Activated naive CD8-positive, alpha-beta T cell treated with anti-CD3 and anti-CD28 coated beads for 36 hours (primary cell): Measurements from ENCODE around the gene POU2F2. TPM values are rescaled to one million over a fixed set of nuclear protein-coding genes. Genes with fewer than 3 reads are reported as not detected.
"Not testable (repeated sequence)": the region's sequence is repeated elsewhere in the genome, so short reads cannot be mapped to it uniquely, and the experiment has no call there.

Experiments used
- DNase-seq: peaks from one replicate; pipeline ENCODE4 v3.0.0; 2021
- H3K27ac Mint-ChIP-seq: one replicate; pipeline ENCODE4 v1.8.0; 2022; ENCODE audit warnings: mild to moderate bottlenecking, moderate library complexity, mixed read lengths
- H3K27me3 Mint-ChIP-seq: one replicate; pipeline ENCODE4 v1.8.0; 2022; ENCODE audit warnings: mild to moderate bottlenecking, mixed read lengths
- H3K36me3 Mint-ChIP-seq: one replicate; pipeline ENCODE4 v1.8.0; 2021; ENCODE audit warnings: mild to moderate bottlenecking, mixed read lengths
- H3K4me1 Mint-ChIP-seq: one replicate; pipeline ENCODE4 v1.8.0; 2021; ENCODE audit warnings: mixed read lengths
- H3K4me3 Mint-ChIP-seq: one replicate; pipeline ENCODE4 v1.8.0; 2022; ENCODE audit warnings: mild to moderate bottlenecking, moderate library complexity, mixed read lengths
- H3K9me3 Mint-ChIP-seq: one replicate; pipeline ENCODE4 v1.8.0; 2022; ENCODE audit warnings: mixed read lengths
- total RNA-seq, 2 experiments: library from RNA; stranded (reverse); gene quantifications; one replicate each; pipeline ENCODE4 v1.2.3, GENCODE V29; 2021

Gene POU2F2
- total RNA-seq, 2 experiments from 2014 or later = 50.8 to 52.2 TPM

DNA sequence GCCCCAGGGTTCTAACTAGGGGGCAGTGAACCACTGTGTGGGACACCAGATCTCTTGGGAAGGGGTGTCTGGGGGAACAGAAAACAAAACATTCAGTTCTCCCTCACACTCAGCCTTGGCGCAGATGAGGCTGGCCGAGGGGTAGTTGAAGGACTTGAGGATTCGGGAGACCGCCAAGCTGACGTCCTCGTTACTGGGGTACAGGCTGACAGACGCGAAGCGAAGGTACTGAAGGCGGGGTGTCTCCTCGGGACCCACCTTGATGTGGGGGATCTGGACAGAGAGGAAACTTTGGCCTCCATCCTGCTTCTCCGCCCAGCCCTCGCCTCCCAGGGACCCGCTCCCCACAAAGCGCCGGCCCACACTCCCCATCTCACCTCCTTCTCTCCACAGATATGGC is 69.9 kb downstream of the POU2F2 start:
- no peaks in the 10 kb centered on the region for H3K9me3 Mint-ChIP-seq
- DNase-seq = no peak
- H3K27me3 Mint-ChIP-seq = peaks cover 4% of the 10 kb centered on the region
- H3K36me3 Mint-ChIP-seq = no peaks in the 10 kb centered on the region
- H3K4me1 Mint-ChIP-seq = peaks cover 2% of the 10 kb centered on the region
- H3K27ac Mint-ChIP-seq = no peak overlapping the region
- H3K4me3 Mint-ChIP-seq = no peak overlapping the region

DNA sequence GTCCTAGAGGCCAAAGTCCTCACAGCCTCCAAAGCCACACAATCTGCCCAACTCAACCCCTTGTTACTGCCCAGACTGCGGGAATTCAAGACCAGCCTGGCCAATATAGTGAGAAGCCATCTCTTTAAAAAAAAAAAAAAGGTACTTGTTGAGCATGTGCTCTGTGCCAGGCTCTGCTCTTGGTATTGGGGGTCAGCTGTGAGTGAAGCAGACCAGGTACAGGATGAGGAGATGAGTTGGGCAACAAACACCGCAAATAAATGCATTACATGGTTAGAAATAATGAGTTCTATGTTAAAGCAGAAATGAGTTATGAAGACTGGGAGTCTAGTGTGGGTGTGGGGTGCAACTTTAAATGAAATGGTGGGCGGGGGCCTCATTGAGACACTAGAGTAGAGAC is 72.1 kb downstream of the POU2F2 start:
- no peaks in the 10 kb centered on the region for H3K9me3 Mint-ChIP-seq
- H3K4me3 Mint-ChIP-seq = no peak overlapping the region
- DNase-seq = no peak
- peaks cover 4% of the 10 kb centered on the region for H3K27me3 Mint-ChIP-seq
- H3K4me1 Mint-ChIP-seq = no peaks in the 10 kb centered on the region
- H3K27ac Mint-ChIP-seq = no peak overlapping the region
- no peaks in the 10 kb centered on the region for H3K36me3 Mint-ChIP-seq

DNA sequence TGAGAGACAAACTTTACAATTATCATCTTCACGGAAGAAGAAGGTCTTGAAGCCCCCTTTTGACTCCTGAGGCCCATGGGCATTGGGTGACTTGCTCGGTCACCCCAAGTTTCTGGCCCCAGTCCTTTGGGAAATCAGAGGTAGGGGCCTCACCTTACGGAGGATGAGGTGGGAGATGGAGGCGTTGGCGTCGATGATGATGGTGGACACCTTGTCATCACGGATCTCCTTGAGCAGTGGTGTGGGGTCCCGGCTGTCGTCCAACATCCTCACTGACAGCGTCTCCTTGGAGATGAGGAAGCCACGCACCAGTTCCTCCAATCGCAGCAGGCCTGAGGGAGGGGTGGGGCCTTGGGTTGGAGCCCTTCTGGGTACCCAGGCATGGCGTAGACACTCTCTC is 73.0 kb downstream of the POU2F2 start:
- H3K9me3 Mint-ChIP-seq = no peaks in the 10 kb centered on the region
- no peaks in the 10 kb centered on the region for H3K4me1 Mint-ChIP-seq

DNA sequence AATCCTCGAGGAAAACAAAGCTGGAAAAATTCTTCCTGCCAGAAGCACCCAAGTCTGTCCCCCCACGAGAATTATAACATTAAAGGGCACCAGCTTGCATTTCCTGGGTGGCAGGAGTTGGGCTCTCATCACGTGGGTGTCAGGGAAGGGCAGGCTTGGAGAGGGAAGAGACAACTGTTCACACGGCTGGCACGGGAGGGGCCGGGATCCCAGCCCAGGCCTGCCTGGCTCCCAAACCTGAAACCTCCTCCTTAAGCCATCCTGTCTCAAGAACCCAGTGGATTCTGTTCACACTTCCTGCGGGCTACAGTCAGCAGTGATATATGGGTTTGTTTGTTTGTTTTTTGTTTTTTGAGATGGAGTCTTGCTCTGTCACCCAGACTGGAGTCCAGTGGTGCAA is 74.4 kb downstream of the POU2F2 start:
- Mint-ChIP-seq H3K36me3 (no peaks in the 10 kb centered on the region), H3K4me1 (no peaks in the 10 kb centered on the region), H3K4me3 (no peak overlapping the region), H3K27me3 (no peaks in the 10 kb centered on the region), H3K27ac (no peak overlapping the region), H3K9me3 (no peaks in the 10 kb centered on the region)
- no peak for DNase-seq

More for the DNA sequence above, 73.0 kb downstream of the POU2F2 start:
- Mint-ChIP-seq H3K27me3 (no peaks in the 10 kb centered on the region), H3K4me3 (no peak overlapping the region), H3K36me3 (no peaks in the 10 kb centered on the region), H3K27ac (no peak overlapping the region)
- DNase-seq = no peak

DNA sequence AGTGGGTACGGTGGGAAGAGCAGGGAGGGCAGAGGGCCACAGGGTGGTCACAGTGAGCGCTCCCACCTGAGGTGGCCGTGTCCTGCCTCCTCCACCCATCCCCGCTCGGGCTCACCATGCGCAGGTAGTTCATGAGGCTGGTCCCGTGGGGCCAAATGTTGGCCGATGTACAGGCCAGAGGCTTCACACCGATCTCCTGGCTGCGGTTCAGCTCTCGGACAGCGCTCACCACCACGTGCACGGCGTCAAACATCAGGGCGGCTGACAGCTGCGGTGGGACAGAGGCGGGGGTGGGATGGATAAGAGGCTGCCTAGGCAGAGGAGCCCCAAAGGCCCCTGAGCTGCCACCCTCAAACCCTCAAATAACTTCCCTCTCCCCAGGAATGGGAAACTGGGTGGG is 78.0 kb downstream of the POU2F2 start:
- no peaks in the 10 kb centered on the region for H3K36me3 Mint-ChIP-seq
- no peak for DNase-seq
- H3K9me3 Mint-ChIP-seq = no peaks in the 10 kb centered on the region

DNA sequence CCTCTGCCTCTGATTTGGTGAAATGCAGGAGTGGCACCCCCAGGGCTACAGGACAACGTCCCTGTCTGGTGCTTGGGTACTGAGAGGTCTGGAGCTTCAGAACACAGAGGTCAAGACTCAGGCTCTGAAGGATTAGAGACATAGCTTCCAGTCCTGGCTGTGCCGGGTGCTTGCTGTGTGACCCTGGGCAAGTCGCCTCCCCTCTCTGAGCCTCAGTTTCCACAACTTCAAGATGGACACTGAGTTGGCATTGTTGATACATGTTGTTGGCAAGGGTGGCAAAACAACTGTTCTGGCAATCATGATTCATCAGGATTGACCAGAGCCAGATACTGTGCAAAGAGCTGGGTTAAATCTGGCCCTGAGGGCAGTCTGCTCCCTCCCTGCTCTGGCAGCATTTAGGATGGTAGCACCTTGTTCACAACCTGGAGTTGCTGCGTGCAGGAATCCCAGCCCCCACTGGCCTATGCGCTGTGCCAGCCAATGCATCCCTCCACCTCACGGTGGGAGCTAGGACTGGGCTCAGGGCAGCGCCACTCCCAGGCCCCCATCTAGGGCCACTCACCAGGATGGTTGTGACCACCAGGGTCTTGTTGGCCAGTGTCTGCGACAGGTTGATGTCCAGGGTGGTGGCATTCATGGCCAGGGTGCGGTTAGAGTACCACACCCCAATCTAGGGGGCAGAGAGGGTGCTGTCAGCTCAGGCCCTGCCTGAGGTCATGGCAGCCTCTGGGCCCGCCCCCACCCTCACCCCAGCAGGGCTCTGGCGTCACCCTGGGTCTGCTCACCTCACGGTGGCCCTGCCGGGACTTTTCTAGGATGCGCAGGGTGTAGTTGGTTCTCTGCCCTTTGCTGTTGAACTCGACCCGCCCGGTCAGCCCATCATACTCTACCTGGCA is 79.0 kb downstream of the POU2F2 start:
- Mint-ChIP-seq H3K9me3 (no peaks in the 10 kb centered on the region), H3K4me3 (no peak overlapping the region), H3K27ac (no peak overlapping the region), H3K27me3 (no peaks in the 10 kb centered on the region), H3K4me1 (peaks cover 8% of the 10 kb centered on the region), H3K36me3 (no peaks in the 10 kb centered on the region)
- no peak for DNase-seq

More for the DNA sequence above, 78.0 kb downstream of the POU2F2 start:
- no peaks in the 10 kb centered on the region for H3K27me3 Mint-ChIP-seq
- H3K4me3 Mint-ChIP-seq = no peak overlapping the region
- peaks cover 6% of the 10 kb centered on the region for H3K4me1 Mint-ChIP-seq
- H3K27ac Mint-ChIP-seq = no peak overlapping the region

DNA sequence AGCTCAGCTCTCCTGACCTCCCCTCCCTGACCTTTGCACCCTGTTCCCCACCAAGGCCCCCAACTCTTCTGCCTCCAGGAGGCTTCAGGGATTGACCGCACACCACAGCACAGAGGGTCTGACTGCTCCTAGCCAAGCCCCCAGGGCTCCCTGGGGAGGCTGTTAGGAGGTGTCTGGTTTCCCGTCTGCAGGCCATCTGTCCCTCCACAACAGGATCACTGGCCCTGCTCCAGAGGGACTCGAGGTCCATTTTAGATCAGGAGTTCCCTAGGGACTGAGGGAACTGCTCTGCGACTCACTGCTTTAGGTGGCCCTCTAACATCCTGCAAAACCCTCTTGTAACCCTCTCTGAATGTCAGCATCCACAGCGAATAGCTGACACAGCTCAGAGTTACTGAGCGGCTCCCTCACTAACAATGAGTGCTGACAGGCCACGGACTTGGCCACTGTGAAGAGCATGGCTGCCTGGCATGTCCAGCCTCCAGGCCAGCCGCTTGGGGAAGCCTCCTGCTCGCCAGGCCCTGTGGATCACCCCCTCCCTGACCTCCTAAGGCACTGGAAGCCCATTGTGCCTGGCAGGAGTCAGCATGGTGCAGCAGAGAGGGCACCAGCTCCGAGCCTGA is 79.9 kb downstream of the POU2F2 start:
- Mint-ChIP-seq H3K27ac (no peak overlapping the region), H3K36me3 (no peaks in the 10 kb centered on the region), H3K4me1 (peaks cover 8% of the 10 kb centered on the region), H3K4me3 (no peak overlapping the region), H3K9me3 (no peaks in the 10 kb centered on the region), H3K27me3 (no peaks in the 10 kb centered on the region)
- no peak for DNase-seq

DNA sequence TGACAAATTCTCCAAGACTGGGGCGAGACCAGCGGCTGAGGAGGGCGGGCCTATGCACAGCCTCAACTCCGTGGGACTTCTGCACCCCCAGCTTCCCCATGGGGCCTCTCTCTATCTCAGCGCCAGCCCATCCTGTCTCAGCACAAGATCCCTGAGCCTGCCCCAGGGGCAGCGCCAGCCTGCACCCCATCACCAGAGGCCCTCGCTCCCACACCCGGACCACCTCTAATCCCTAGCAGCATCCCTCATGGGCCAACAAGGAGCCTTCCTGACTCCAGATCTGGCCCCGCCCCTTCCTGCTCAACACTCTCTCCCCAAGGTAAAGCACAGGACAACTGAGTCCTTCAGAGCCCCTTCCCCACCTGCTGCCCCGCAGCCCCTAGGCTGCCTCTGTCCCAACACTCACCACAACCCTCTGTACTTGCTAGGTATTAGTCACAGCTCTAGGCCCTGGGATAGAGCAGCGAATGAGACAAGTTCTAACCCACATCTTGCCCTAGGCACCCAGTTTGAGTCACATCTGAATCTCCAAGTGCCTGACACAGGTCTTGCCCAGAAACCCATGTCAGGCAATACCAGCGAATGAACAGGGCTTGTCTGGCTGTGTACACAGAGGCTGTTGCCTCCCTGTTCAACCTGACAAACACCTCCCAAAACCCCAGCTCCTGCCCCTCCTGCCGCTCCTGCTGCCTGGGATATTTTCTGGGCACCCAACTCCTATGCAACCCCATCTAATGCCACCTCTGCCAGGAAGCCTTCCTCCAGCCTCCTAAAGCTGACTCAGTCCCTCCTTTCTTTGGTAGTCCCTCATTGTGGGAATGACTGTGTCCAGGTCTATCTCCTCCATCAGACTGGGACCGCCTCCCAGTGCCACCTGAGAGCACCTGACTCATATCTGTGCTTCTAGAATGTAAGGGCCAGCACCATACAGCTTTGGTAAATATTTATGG is 80.8 kb downstream of the POU2F2 start:
- no peaks in the 10 kb centered on the region for H3K9me3 Mint-ChIP-seq
- DNase-seq = no peak
- peaks cover 8% of the 10 kb centered on the region for H3K4me1 Mint-ChIP-seq
- no peaks in the 10 kb centered on the region for H3K27me3 Mint-ChIP-seq
- no peaks in the 10 kb centered on the region for H3K36me3 Mint-ChIP-seq
- no peak overlapping the region for H3K27ac Mint-ChIP-seq
- no peak overlapping the region for H3K4me3 Mint-ChIP-seq

DNA sequence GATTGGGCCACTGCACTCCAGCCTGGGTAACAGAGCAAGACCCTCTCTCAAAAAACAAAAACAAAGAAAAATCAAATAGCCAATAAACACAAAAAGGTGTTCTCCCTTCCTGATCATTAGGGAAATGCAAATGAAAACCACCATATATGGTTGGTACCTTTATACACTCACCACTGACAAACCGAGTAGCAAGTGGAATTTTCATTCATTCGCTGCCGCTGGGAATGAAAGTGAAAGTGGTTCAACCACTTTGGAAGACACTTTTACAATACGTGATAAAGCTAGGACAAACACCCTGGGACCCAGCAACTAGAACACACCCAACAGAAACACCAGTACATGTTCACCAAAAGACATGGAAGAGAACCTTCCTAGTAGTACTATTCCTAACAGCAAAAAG is 83.3 kb downstream of the POU2F2 start:
- no peak for DNase-seq
- Mint-ChIP-seq H3K36me3 (no peaks in the 10 kb centered on the region), H3K9me3 (no peaks in the 10 kb centered on the region), H3K4me3 (peak overlapping the region; percentile 16), H3K27ac (no peak overlapping the region), H3K4me1 (peaks cover 8% of the 10 kb centered on the region), H3K27me3 (no peaks in the 10 kb centered on the region)

DNA sequence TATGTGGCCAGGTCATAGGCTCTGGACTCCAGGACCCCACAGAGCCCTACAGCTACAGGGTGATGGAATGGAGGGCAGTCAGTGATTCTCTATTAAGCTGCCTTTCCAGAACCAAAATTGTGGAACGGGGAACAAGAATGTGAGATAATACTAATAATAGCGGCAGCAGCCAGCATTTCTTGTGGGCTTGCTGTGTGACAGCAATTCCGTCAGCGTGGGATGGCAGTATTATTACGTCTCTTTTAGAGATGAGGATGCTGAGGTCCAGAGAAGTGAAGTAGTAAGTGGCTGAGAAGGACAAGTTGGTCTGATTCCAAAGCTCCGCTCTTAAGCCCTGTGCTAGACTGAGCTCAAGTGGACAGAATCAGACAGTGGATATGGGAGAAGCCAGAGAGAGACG is 86.7 kb downstream of the POU2F2 start:
- Mint-ChIP-seq H3K9me3 (no peaks in the 10 kb centered on the region), H3K27ac (no peak overlapping the region), H3K27me3 (no peaks in the 10 kb centered on the region), H3K4me1 (peaks cover 5% of the 10 kb centered on the region), H3K36me3 (no peaks in the 10 kb centered on the region), H3K4me3 (no peak overlapping the region)
- no peak for DNase-seq

DNA sequence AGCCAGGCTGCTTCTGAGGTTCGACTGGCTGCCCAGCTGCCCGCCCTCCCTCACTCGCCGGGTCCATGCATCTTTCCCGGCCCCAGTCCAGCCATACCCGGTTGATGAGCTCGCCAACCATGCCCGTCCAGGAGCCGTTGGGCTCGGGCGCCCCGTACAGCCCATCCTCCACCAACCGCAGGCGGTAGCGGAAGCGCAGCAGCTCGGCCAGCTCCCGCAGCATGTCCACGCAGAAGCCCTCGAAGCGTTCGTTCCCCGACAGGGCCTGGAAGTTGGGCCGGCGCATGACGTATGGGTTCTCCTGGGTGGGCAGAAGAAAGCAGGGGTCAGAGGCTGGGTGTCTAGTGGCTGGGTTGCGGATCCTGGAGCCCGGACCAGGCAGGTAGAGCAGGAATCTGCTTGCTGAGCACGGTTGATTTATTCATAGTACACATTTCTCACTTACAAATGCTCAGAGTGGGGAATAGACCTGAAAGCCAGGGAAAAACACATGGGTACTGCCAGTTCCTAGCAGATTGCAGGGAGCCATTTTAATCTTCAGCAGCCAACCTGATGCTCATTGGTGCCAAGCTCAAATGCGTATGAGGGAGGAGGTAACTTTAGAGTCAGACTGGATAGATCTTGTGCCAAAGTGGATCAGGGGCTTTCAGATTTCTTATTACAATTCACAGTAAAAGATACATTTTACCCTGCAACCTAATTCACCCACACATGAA is 89.6 kb downstream of the POU2F2 start:
- Mint-ChIP-seq H3K36me3 (no peaks in the 10 kb centered on the region), H3K27ac (no peak overlapping the region), H3K9me3 (no peaks in the 10 kb centered on the region), H3K4me3 (no peak overlapping the region), H3K4me1 (no peaks in the 10 kb centered on the region), H3K27me3 (no peaks in the 10 kb centered on the region)
- no peak for DNase-seq

DNA sequence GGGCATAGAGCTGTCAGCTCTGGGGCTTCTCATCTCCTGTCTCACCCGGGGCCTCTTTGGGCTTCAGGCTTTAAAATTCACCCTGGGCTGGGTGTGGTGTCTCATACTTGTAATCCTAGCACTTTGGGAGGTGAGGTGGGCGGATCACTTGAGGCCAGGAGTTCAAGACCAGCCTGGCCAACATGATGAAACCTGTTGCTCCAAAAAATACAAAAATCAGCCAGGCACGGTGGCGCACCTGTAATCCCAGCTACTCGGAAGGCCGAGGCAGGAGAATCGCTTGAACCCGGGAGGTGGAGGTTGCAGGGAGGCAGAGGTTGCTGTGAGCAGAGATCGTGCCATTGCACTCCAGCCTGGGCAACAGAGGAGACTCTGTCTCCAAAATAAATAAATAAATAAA is 91.8 kb downstream of the POU2F2 start:
- H3K36me3 Mint-ChIP-seq, H3K4me1 Mint-ChIP-seq, H3K27me3 Mint-ChIP-seq, H3K9me3 Mint-ChIP-seq, DNase-seq, H3K4me3 Mint-ChIP-seq, H3K27ac Mint-ChIP-seq: not testable (repeated sequence)

DNA sequence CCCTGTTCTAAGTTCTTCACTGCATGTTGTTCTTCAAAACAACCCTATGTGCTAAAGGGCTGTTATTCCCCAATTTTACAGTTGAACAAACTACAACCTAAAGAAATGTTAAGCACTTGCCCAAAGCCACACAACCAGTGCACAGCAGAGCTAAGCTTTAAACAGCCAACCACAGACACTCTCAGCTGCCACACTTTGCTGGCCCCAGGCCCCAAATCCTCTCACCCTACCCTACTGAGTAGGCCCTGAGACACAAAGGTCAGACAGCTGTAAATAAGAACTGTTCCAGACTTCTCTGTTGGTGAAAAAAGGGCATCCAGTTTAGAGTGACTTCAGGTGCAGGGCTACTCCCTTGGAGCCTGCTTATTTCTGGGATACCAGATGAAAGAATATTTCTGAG is 92.2 kb downstream of the POU2F2 start:
- no peaks in the 10 kb centered on the region for H3K4me1 Mint-ChIP-seq
- no peak overlapping the region for H3K27ac Mint-ChIP-seq
- DNase-seq = no peak
- no peak overlapping the region for H3K4me3 Mint-ChIP-seq
- H3K36me3 Mint-ChIP-seq = no peaks in the 10 kb centered on the region
- no peaks in the 10 kb centered on the region for H3K9me3 Mint-ChIP-seq
- H3K27me3 Mint-ChIP-seq = no peaks in the 10 kb centered on the region

DNA sequence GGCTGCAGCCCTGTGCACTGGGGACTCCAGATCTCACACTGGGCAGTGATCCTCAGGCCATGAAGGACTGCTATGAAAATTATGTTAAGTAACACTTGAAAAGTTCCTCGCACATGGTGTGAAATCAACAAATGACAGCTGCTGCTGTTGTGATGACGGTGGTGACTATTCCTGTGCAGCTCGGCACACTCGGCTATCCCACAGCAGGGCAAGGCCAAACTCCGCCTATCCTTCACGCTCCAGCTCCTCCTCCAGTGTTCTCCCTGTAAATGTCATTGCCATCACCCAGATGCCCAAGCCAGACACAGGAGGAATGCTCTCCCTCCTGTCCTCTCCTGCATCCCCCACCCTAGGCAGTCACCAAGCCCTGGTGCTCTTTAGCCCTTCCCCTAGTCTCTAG is 93.6 kb downstream of the POU2F2 start:
- H3K9me3 Mint-ChIP-seq = no peaks in the 10 kb centered on the region
- peaks cover 4% of the 10 kb centered on the region for H3K27me3 Mint-ChIP-seq
- H3K4me1 Mint-ChIP-seq = no peaks in the 10 kb centered on the region
- no peak for DNase-seq
- no peak overlapping the region for H3K27ac Mint-ChIP-seq
- H3K4me3 Mint-ChIP-seq = no peak overlapping the region
- H3K36me3 Mint-ChIP-seq = no peaks in the 10 kb centered on the region
